Esophagus muscularis mucosa (tissue), 4 donors: ENCODE data around the gene OOSP1. TPM values are rescaled to one million over a fixed set of nuclear protein-coding genes. Genes with fewer than 3 reads are reported as not detected.

Experiments used
- DNase-seq: peaks from one replicate; pipeline ENCODE4 v3.0.0-alpha.2; 2017; ENCODE audit errors: extremely low spot score
- H3K27ac ChIP-seq, 4 donors: fragments of 200-600 bp; sonication (generic); replicated peaks in 1 of 4; 1 replicate in 3 of 4; 2 replicates in 1 of 4; pipeline ENCODE4 v1.5.1; 2016 to 2019; ENCODE audit warnings: mild to moderate bottlenecking in 1 of 4
- H3K27me3 ChIP-seq, 4 donors: fragments of 200-600 bp; sonication (generic); one replicate each; pipeline versions ENCODE4 v1.5.1 to v1.6.0; 2016 to 2019
- H3K36me3 ChIP-seq, 4 donors: fragments of 200-600 bp; sonication (generic); one replicate each; pipeline ENCODE4 v1.5.1; 2016 to 2019
- H3K4me1 ChIP-seq, 4 donors: fragments of 200-600 bp; sonication (generic); one replicate each; pipeline ENCODE4 v1.5.1; 2016 to 2019
- H3K4me3 ChIP-seq, 4 donors: fragments of 200-600 bp; sonication (generic); 1 replicate in 2 of 4; 2 replicates in 2 of 4; pipeline ENCODE4 v1.5.1; 2016 to 2019; ENCODE audit warnings: mild to moderate bottlenecking in 4 of 4, moderate library complexity in 1 of 4
- H3K9me3 ChIP-seq, 4 donors: fragments of 200-600 bp; sonication (generic); 1 replicate in 3 of 4; 2 replicates in 1 of 4; pipeline ENCODE4 v1.5.1; 2016 to 2019
- EP300 ChIP-seq: sonication (generic); formaldehyde crosslinking; IDR thresholded peaks from one replicate; pipeline ENCODE4 v1.6.1; 2017; ENCODE audit warnings: antibody characterized with exemption
- POLR2A ChIP-seq: fragments of 450-650 bp; IDR thresholded peaks from one replicate; pipeline ENCODE4 v1.6.1; 2017; ENCODE audit warnings: antibody characterized with exemption, moderate library complexity, mild to moderate bottlenecking, low read depth
- POLR2AphosphoS5 ChIP-seq, 2 donors: sonication (generic); formaldehyde crosslinking; IDR thresholded peaks; one replicate each; pipeline ENCODE4 v1.6.1; 2017; ENCODE audit warnings: antibody characterized with exemption in 2 of 2
- WGBS: methylation state at CpG from one replicate; pipeline ENCODE4 v1.1.5; 2018; 5-methylcytosine and 5-hydroxymethylcytosine counted together
- intact Hi-C: fragments of 100-400 bp; cut with DNase I; formaldehyde crosslinking; loops from one replicate; pipeline ENCODE4 v1.15.1; 2023
- total RNA-seq, 4 donors: library from RNA; depleted of rRNA; stranded (reverse); fragments of >200 nt; gene quantifications; one replicate each; pipeline versions ENCODE4 v1.1.0 to v1.2.1, GENCODE V29; 2016
- TF ChIP-seq, protein P1 (sequence below), 3 experiments: fragments of 200-600 bp in 2 of 3; fragments of 450-650 bp in 1 of 3; sonication (generic) in 2 of 3; IDR thresholded peaks; one replicate each; pipeline ENCODE4 v1.5.1; 2017 to 2019; ENCODE audit warnings: antibody characterized with exemption in 3 of 3, mild to moderate bottlenecking in 2 of 3, moderate library complexity in 1 of 3

The OOSP1 gene, protein sequence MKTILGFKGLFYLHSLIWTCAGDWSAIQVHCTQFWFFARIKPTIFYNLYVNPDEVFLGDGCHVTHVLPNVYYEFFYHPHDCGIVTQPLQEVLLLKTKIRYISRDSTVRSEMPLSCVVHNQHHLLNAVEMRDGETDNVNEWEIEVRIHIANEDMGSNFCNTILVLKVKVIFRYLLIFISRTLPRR
- total RNA-seq, result not detected

DNA sequence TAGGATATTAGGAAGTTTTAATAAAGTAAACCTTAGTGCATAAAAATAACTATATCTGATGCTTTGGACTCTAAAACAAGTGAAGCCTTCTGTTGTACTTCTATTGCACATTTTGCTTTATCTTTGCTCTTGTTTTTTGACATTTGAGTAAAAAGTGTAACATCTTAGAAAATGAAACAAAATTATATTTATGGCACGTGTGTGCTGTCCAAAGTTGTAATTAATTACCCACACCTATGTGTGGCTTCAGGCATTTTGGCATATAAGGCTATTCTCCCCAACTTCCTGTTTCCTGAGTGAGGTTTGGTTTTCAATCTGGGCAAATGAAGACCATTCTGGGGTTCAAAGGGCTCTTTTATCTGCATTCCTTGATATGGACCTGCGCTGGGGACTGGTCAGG is at the start of gene OOSP1:
TSS of gene OOSP1 (plus strand) at position 301 of the 400 bp plus-strand sequence. CDS start at position 324, 23 bp downstream.
- DNase-seq, result no peak
- Histone ChIP-seq H3K27ac (no peak within 1 kb of the TSS), H3K36me3 (no peaks in the 10 kb centered on the region), H3K27me3 (no peaks in the 10 kb centered on the region), H3K4me1 (no peaks in the 10 kb centered on the region), H3K9me3 (no peaks in the 10 kb centered on the region), H3K4me3 (no peak within 1 kb of the TSS)
- intact Hi-C loops, result no loop called here
- WGBS, result 68% methylated on average over 2 of the region's 2 CpGs
- TF ChIP-seq EP300 (no peak), POLR2A (no peak)

- DNase-seq, result no peak
- Histone ChIP-seq H3K27ac (no peak overlapping the region), H3K4me1 (no peaks in the 10 kb centered on the region), H3K27me3 (no peaks in the 10 kb centered on the region), H3K9me3 (peaks cover 0 to 33% (median 24%) of the 10 kb centered on the region in 4 donors), H3K4me3 (no peak overlapping the region), H3K36me3 (no peaks in the 10 kb centered on the region)
- TF ChIP-seq EP300 (no peak), POLR2AphosphoS5 (IDR thresholded peaks at IDR 0.05) (no peak), POLR2A (no peak)
- TF ChIP-seq, protein P1, sequence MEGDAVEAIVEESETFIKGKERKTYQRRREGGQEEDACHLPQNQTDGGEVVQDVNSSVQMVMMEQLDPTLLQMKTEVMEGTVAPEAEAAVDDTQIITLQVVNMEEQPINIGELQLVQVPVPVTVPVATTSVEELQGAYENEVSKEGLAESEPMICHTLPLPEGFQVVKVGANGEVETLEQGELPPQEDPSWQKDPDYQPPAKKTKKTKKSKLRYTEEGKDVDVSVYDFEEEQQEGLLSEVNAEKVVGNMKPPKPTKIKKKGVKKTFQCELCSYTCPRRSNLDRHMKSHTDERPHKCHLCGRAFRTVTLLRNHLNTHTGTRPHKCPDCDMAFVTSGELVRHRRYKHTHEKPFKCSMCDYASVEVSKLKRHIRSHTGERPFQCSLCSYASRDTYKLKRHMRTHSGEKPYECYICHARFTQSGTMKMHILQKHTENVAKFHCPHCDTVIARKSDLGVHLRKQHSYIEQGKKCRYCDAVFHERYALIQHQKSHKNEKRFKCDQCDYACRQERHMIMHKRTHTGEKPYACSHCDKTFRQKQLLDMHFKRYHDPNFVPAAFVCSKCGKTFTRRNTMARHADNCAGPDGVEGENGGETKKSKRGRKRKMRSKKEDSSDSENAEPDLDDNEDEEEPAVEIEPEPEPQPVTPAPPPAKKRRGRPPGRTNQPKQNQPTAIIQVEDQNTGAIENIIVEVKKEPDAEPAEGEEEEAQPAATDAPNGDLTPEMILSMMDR (IDR thresholded peaks at IDR 0.05), result no peak
- no CpG with 5 or more reads among the region's 4 CpGs for WGBS
- intact Hi-C loops, result no loop called here
These were observed 46.5 kb upstream of the OOSP1 start for GRCh38 chr11:59891781-59892181.

GRCh38 chr11:59894616-59895015 is 43.6 kb upstream of the OOSP1 start:
- H3K27ac ChIP-seq, result no peak overlapping the region
- H3K4me3 ChIP-seq, result no peak overlapping the region
- 72% methylated on average over 1 of the region's 1 CpG for whole genome bisulfite sequencing
- TF ChIP-seq POLR2AphosphoS5 (IDR thresholded peaks at IDR 0.05), result no peak
- TF ChIP-seq, protein P1 (IDR thresholded peaks at IDR 0.05), result no peak
- no peak for TF ChIP-seq EP300
- TF ChIP-seq POLR2A, result no peak
- no peaks in the 10 kb centered on the region for H3K27me3 ChIP-seq
- intact Hi-C loops, result no loop called here
- DNase-seq, result no peak
- no peaks in the 10 kb centered on the region for H3K36me3 ChIP-seq
- peaks cover 0 to 14% (median 7%) of the 10 kb centered on the region in 4 donors for H3K9me3 ChIP-seq
- H3K4me1 ChIP-seq, result no peaks in the 10 kb centered on the region

GRCh38 chr11:59898046-59898445 is 40.2 kb upstream of the OOSP1 start:
- WGBS, result 95% methylated on average over 30 of the region's 31 CpGs
- H3K36me3 ChIP-seq, result no peaks in the 10 kb centered on the region
- DNase-seq, result no peak
- intact Hi-C loops, result no loop called here
- H3K4me3 ChIP-seq, result no peak overlapping the region
- no peaks in the 10 kb centered on the region for H3K27me3 ChIP-seq
- TF ChIP-seq EP300, result no peak
- no peak for TF ChIP-seq POLR2A
- no peak for TF ChIP-seq POLR2AphosphoS5 (IDR thresholded peaks at IDR 0.05)
- TF ChIP-seq, protein P1 (IDR thresholded peaks at IDR 0.05), result no peak
- H3K27ac ChIP-seq, result no peak overlapping the region
- no peaks in the 10 kb centered on the region for H3K4me1 ChIP-seq
- no peaks in the 10 kb centered on the region for H3K9me3 ChIP-seq

- no peaks in the 10 kb centered on the region for H3K36me3 ChIP-seq
- H3K27me3 ChIP-seq, result no peaks in the 10 kb centered on the region
- no peak overlapping the region for H3K4me3 ChIP-seq
- no peaks in the 10 kb centered on the region for H3K9me3 ChIP-seq
- intact Hi-C loops, result no loop called here
- H3K27ac ChIP-seq, result no peak overlapping the region
- no peak for DNase-seq
- no peaks in the 10 kb centered on the region for H3K4me1 ChIP-seq
- TF ChIP-seq POLR2AphosphoS5 (IDR thresholded peaks at IDR 0.05) (no peak), POLR2A (no peak), EP300 (no peak)
- TF ChIP-seq, protein P1 (IDR thresholded peaks at IDR 0.05), result no peak
- 86% methylated on average over 7 of the region's 7 CpGs for WGBS
These were observed 39.6 kb upstream of the OOSP1 start for GRCh38 chr11:59898650-59899049.
